Subcutaneous adipose tissue (tissue), 4 donors: Measurements from ENCODE around the gene TUFT1. TPM values are rescaled to one million over a fixed set of nuclear protein-coding genes. Genes with fewer than 3 reads are reported as not detected.

ENCODE experiments used
- total RNA-seq, 4 donors: library from RNA; depleted of rRNA; stranded (reverse); fragments of >200 nt; gene quantifications; one replicate each; pipeline ENCODE4 v1.1.0, GENCODE V29; 2016
- TF ChIP-seq, protein P1 (sequence below): fragments of 450-650 bp; IDR thresholded peaks from one replicate; pipeline ENCODE4 v1.5.1; 2016; ENCODE audit warnings: low read depth, mild to moderate bottlenecking, control low read depth, antibody characterized with exemption, moderate library complexity

TUFT1 gene
- total RNA-seq, 4 donors from 2014 or later: 3.8 to 7.5 (median 5.8) TPM

GRCh38 chr1:151509350-151510019, 30.6 kb upstream of the TUFT1 start:
- TF ChIP-seq, protein P1, sequence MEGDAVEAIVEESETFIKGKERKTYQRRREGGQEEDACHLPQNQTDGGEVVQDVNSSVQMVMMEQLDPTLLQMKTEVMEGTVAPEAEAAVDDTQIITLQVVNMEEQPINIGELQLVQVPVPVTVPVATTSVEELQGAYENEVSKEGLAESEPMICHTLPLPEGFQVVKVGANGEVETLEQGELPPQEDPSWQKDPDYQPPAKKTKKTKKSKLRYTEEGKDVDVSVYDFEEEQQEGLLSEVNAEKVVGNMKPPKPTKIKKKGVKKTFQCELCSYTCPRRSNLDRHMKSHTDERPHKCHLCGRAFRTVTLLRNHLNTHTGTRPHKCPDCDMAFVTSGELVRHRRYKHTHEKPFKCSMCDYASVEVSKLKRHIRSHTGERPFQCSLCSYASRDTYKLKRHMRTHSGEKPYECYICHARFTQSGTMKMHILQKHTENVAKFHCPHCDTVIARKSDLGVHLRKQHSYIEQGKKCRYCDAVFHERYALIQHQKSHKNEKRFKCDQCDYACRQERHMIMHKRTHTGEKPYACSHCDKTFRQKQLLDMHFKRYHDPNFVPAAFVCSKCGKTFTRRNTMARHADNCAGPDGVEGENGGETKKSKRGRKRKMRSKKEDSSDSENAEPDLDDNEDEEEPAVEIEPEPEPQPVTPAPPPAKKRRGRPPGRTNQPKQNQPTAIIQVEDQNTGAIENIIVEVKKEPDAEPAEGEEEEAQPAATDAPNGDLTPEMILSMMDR: no peak

GRCh38 chr1:151510020-151510405, 30.1 kb upstream of the TUFT1 start:
- TF ChIP-seq, protein P1: no peak

GRCh38 chr1:151510614-151510956, 29.5 kb upstream of the TUFT1 start:
- TF ChIP-seq, protein P1: no peak

GRCh38 chr1:151510957-151511635, 29.0 kb upstream of the TUFT1 start, which contains the start of gene CGN:
Gene CGN, plus strand, starts transcription at chr1:151511387. Its CDS starts 7,133 bp downstream, at chr1:151518520.
- TF ChIP-seq, protein P1: no peak

GRCh38 chr1:151511636-151512215, 28.4 kb upstream of the TUFT1 start:
- TF ChIP-seq, protein P1: no peak

DNA sequence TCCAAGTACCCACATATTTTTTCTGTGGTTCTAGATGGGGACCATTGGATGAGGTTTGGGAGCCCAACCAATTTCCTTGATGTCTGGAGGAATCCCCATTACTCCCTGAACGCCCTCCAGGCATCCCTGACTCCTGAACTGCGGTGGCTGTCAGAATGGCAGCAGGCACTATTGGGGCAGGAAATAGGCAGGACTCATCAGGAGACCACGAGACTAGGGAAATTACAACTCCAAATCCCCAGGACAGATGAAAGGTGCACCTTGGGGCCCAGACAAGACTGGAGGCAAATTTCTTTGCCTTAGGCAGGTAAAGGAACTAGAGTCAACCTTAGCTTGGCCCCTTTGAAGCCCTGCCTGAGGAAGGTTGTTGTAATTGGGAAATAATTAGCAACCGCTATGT, 27.8 kb upstream of the TUFT1 start:
- TF ChIP-seq, protein P1: no peak
